Bone marrow (tissue), 2 donors: Measurements from ENCODE around the gene KY.

Experiments used
- DNase-seq, 2 donors: peaks; one replicate each; lab custom pipeline; 2025; lab: John Stamatoyannopoulos, UW

Gene KY, protein sequence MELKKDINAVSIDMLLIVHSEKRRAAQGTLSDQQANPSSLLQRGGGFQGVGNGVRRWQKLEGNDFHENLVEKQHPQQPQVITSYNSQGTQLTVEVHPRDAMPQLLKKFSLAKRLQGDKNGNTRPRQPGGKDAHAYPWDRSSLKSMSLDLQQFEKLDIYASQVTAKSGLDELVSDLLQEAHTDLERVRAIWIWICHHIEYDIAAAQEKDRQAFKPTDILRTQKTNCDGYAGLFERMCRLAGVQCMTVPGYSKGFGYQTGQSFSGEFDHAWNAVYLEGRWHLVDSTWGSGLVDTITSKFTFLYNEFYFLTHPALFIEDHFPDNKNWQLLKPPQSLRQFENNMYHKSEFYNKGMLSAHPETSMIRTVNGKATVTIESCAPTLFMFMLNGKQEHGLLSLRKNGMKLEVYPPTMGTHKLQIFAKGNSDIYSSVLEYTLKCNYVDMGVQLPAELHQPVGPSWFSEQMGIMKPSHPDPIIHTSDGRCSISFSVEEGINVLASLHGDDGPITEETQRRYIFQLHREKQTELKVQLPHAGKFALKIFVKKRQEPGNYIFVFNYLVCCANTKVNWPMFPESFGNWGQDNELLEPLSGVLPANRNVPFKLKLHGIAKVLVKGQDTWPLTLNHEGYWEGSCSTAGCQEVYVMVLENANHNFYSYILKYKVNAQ

DNA sequence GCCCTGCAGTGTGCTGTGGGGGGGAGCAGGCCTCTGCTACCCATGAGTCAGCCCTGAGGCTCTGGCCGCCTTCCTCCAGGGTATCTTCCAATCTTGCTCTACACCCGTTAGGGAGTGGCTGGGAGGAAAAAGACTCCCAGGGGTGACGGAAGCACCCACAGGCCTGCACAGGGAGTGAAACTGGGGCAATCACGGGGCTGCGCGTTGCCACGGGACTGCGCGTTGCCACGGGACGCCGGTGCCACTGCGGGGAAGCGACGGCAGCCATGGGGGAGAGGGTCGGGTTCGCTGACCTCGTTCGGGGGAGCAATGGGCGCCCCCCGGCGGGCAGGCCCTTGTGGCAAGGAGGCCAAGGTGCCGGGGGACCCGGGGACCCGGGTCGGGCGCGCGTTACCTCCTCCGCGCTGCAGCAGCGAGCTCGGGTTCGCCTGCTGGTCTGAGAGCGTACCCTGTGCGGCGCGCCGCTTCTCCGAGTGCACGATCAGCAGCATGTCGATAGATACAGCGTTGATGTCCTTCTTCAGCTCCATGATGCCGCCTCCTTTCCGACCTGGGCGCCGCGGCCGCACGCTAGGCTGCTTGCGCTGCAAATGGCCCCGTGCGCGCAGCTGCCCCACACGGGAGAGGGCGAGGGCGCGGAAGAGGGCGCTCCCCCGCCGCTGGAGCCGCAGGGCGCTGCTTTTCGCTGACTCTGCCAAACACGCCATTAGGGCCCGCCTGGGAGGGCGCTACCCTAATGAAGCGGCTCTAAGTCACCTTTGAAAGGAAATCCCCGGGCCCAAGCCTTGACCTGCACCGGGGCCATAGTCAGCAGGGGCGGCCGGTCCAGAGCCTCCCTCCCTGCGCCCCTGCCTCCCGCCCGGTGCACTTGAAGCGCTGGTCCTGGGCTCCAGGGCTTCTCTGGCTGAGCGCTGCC, at the start of gene KY:
Gene KY, minus strand, starts transcription at position 592 of the 916 bp plus-strand sequence. Its CDS starts 62 bp downstream, at position 530.
- DNase-seq = peak in 1 of 2 donors; percentile 21

DNA sequence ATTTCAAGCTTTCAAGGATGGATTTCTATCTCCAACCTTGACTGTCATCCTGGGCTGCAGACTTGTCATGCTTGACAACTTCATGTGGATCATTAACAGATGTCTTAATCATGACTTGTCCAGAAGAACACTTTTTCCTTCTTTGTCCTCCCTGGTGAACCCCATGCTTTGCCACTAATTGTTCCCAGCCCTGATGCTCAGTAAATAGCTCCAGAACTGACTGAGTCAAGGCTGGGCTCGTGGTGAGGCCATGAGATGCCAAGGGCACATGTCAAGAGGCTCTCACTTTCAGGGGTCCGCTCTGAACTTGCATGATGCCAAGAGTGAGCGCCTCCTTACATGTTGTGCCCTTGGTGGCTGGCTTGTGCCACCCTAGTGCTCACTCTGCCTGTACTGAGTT, 48.9 kb upstream of the KY start:
- no peak for DNase-seq

DNA sequence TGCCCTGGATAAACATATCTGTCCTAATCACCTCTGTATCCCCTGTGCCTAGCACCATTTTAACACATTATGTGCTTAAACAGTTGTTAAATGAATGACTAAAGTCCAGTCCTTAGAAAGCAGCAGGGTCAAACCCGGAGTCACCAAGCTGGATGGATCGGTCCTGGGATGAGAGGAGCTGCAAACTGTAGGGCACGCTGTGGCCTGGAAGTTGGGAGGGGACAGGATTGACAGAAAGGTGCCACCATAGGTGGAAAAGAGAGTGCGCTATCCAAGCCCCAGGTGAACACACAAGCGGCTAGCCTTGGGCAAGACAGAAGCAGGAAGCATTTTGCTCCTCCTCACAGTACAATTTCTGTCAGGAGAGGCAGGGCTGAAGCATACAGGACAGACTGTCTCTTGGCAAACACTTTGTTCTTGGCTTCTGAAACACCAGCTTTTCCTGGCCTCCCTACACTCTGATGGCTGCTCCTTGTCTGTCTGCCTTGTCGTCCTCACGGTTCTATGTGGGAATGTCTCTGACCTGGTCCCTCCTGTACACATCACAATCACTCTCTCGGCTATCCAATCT, 48.4 kb upstream of the KY start:
- DNase-seq = no peak

DNA sequence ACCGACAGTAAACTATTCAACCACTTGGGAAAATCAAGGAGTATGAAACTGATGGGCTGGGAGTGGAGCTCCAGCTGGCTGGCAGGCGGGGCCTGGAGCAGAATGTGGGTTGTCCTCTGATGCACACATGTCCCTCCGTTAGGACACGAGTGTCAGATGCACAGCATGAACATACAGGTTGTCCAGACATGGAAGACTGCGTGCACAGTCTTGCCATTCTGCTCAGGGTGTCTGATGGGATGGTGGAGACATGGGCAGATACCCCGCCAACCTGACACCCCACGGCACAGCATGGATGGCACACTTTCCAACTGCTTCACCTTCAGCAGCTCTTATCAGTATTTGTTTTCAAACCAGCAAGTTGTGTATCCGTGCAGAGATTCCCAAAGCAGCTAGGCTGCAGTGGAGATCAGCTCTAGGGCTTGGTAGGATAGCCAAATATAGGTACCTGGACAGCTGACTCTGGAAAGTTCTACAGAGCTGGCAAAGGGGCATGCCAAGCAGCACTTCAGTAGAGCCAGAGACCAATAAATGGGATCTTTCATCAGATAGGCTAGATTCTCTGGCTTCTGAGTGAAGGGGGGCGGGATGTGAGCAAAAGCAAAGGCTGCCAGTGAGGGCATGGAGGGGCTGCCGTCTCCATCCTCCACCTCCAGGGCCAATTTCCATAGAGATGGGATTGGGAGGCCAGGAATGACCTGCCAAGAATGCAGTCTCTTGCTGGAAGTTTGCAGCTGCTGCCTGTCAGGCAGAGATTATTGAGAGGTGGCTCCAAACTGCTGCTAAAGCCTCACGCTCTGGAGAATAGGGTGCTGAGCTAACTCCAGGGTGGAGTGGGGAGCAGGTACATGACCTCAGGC, 47.2 kb upstream of the KY start:
- no peak for DNase-seq

DNA sequence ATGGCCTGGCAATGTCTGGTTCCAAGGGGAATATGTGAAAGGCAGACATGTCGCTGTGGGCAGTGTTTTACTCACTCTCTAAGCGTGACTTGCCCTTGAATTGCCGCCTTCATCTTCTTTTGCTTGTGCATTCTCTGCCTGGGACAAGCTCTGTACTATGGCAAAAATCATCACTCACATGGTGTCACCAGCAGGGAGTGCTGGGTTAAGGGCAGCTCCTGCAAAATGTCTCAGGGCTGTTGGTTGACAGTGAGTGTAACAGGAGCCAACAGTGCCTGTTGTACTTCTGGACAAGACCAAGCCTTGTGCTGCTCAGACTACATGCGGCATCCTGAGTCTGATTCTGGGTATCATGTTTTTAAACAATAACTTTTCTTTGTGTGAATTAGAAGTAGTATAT, 45.3 kb upstream of the KY start:
- DNase-seq = no peak

DNA sequence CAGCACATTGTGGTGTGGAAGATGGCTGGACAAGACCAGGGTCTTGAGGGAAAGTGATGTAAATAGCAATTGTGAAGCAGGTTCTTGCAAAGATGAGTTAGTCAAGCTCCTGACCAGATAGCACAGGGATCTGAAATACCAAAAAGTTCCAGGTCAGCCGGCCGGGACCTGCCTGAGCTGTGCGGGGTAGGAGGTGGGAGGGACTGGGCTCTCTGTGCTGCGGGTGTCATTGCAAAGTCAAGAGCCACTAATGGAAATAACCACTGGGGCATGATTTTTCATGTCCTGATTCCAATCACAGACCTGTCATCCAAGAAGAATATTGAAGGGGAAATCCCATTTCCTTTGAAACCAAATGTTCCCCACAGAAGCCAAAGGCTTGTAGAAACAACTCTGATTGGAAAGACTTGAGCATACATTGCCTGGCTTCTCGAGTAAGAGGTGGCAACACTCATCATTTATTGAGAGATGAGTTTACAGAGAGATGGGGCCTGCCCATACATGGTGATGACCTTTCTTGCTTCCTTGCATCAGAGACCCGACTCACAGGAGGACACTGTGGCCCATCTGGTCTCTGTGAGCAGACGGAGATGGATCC, 44.2 kb upstream of the KY start:
- DNase-seq = no peak

DNA sequence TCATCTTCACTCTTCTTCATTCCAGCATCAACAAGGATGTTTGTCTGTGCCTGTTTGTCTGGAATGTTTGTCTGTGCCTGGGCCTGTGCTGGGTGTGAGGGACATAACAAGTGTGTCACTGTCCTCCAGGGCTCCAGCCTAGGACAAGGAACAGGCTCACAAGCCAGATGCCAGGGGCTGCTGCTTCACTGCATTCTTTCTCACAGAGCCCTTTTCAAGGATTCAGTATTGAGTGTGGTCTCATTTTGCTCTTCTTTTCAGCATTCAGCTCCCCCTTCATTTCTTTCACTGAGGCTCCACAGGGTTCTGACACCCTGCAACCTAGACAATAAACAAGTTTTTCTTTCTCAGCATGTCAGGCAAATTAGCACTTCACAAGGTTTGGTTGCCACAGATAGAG, 43.6 kb upstream of the KY start:
- no peak for DNase-seq

DNA sequence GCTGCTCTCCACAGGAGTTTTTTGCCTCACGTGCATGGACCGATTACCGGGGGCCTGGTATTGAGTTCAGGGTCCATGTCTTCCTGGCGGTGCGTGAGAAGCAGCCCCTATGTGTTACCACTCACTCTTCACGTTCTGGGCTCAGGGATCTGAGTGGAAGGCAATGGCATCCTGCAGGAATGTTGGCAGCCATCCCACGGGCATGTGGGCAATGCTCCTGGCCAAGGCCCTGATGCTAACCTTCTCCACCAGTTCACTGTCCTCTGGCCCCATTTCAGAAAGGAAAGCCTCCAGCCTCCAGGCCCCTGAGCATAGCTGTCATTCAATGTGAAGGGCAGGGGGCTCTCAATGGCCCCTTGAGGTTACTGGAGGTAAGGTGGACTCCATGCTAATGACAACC, 43.0 kb upstream of the KY start:
- DNase-seq = no peak

DNA sequence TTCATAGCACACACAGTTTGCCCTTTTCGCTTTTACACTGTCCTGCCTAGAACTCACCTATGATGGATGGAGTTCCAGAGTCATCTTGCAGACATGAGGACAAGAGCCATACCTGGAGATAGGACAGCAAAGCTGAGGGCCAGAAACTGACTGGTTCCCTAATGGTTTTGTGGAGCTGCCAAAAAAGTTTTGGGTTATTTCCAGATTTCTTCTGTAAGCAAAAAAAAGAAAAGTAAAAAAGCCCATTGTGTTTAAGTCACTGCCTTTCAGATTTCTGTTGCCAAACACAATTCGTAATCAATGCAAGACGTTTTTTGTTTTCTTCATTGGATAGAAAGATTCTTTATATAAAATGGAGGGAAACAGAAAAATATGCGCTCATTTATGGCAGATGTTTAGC, 42.4 kb upstream of the KY start:
- DNase-seq = no peak

DNA sequence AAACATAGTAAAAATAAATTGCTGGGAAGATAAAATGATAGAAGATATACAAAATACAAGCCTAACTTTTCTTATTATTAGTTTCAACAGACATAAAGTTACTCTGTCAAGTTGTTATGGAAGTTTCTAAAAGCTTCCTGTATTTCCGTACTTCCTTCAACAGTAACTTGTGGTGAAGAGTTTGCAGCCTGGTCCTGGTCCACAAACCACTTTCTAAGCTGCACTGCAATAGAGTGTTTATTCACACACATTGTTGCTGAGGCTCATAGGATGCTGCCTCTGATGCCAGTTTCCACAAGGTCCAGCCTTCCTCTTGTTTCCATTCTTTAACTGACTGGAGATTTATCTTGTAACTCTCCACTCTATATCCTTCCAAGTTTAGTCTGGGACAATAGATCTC, 39.4 kb upstream of the KY start:
- no peak for DNase-seq

DNA sequence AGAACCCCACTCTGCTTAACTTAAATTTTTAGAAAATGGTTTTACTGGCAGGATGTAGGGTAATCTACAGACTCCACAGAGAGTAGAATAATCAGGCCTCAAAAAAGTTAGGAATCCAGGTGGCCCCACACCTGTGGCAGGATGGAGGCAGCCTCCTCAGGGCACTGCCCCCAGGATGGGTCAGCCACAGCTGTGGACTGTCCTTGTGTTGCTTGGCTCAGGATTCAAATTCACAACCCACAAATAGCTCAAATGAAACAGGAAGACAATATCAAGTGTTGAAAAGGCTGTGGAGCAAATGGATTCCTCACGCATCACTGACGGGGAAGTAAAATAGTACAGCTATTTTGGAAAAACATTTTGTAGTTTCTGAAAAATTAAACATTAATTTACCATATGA, 36.8 kb upstream of the KY start:
- no peak for DNase-seq

DNA sequence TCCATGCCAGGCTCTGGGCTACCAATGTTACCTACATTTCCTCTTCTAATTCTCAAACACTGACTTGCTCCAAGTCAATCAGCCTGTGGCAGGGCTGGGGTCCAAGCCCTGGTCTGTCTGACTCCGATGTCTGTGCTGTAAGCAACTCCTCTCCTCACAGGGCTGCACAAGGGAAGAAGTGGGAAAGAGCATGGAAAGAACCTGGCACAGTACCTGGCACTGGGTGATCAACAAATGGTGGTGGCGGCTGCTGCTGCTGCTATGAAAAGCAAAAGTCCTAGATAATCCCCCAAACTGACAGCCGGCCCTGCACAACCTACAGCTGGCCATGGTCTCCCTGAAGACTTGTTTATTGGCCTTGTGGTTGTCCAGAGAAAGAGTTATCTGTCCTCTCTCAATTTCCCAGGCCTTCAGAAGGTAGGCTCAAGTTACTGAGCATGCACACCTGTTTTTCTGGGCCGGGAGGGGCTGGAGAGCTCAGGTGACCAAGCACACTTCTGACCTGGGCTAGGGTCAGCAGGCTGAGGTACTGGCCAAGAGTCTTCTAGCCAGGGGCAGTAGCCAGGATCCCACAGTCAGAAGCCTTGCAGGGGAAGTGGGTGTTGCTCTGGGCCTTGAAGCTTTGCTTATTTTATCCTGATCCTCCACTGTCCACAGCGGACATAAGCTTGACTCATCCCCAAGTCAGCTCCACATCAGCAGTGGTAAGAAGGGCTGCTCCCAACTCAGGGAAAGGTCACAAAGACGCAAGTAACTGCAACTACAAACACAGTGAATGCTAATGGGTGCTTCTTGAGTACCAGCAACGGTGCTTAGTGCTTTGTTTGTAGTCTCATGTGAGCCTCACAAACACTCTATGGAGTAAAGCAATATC, 35.3 kb upstream of the KY start:
- no peak for DNase-seq

DNA sequence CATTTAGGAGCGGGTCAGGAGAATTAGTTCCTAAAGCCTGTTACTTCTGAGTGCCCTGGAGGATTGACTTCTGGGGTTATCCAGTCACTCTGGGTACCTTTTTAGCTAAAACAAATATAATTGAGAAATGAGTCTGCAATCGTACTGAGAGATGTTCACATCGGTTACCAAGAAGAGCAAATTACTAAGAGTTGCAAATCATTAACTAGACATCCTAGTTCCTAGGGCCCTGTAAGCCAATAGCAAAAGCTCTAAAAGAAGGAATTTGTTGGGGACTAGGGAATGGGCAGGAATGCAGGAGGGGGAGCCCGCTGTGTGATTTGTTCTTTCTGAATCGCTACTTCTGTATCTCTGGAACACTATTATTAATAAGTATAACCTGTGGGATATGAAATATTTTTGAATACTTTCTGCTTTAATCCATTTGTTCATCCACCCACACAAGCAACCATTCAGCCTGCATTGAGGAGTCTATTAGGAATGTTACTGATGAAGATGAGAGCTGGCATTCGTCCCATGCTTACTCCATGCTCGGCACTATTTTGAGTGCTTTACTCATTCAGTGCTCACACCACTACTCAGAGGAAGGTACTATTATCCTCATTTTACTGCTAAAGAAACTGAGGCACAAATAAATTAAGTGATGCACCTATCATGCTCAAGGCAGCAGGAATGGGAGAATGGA, 31.5 kb upstream of the KY start:
- no peak for DNase-seq

DNA sequence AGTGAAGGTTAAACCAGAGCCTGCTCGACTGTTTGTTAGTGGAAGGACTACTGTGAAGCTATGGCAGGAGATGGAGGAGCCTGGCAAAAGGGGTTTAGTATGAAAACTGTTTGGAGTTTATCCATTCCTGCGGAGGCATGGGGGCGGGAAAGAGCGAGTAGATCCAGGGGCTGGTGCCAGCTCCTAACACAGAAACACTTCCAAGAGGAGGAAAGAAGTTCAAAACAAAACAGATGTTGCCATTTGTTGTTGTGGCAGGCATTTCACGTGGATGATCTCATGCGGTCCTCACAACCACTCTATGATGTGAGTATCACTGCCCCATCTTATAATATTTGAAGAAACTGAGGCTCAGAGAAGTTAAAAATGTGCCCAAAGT, 30.7 kb upstream of the KY start:
- DNase-seq = no peak

DNA sequence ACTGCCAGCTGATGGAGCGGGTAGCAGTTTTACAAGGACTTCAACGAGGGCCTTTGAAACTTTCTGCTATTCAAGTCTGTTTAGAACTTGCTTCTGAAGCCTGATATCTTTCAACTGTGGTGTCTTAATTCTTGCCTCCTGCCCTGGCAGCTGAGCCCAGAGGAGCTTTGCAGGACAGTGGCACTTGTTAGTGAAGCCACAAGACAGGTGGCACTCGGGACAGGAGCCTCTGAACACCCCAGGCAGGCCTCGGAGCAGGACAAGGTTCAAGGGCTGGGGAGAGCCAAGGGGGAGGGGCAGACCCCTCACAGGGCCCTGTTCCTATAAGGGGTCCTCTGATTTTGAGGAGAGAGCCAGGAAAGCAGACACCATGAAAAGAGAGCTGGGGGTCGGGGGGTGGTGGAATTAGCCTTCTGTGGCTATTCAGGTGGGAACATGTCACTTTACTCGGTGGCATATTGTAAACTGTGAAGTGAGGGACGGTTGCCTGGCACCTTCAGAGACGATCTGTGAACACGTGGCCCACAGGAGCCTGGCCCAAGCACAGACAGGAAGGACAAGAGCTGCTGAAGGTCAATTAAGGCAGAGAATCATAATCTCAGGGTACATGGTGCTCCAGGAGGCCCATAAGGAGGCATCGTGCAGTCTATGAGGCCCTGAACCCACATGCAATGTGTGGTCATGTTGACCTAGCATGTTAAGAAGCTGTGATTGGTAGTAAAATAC, 30.1 kb upstream of the KY start:
- DNase-seq = no peak

DNA sequence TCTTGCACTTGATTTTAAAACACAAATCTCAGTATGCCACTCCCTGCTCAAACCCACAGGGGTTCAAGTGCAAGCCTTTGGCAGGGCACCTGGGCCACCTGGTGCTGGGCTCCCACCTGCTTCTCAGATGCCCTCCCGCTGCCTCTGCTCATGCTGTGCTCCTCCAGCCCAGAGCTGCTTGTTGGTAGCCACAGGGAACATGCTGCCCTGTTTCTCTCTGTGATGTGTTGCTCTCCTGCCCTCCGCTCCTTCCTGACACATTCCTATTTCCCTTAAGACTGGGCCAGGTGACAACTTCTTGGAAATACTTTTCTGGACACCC, 27.1 kb upstream of the KY start:
- no peak for DNase-seq

DNA sequence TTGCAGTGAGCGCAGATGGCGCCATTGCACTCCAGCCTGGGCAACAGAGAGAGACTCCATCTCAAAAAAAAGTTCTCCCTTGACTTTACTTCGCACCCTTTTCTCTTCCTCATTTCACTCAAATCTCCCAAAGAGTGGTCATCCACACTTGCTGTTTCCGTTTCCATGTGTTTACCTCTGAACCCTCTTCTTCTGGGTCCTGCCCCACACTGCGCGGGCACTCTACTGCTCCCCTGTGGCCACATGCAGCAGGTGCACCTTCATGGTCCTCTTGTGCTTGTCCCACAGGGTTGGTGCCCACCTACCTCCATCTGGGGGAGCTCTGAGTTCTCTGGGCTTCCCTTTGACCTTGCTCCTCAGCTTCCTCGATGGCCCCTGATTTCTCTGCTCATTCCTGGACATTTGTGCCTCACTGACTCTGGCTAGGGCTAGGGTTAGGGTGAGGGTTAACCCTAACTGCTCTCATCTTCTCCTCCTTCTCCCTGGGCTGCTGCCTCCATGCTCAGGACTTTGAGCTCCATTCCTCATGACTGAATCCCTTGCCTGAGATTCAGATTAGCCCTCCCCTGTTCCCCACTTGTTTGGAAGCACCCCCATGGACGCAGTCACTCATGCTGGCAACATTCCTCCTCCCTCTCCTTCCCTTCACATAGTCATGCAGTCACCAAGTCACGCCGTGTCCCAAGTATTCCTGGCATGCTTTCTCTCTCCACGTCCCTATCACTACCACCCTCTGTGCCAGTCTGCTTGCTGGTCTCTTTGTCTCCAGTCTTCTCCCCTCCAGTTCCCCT, 26.6 kb upstream of the KY start:
- no peak for DNase-seq

DNA sequence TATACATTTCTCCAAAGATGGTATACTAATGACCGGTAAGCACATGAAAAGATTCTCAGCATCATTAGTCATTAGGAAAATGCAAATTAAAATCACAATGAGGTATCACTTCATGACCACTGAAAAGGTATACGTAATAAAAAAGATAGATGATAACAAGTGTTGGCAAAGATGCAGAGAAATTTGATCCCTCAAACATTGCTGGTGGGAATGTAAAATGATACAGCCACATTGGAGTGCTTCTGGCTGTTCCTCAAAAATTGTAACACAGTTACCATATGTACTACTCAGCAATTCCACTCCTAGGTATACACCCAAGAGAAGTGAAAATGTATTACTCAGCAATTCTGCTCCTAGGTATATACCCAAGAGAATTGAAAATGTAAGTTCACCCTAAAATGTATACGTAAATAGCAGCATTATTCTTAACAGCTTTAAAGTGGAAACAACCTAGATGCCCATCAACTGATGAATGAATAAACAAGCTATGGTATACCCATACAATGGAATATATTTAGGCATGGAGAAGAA, 25.0 kb upstream of the KY start:
- no peak for DNase-seq
